ENCODE results near the gene ADRM1.

- TF ChIP-seq POLR2AphosphoS5 (IDR thresholded peaks at IDR 0.05) (no peak), CTCF (IDR thresholded peaks at IDR 0.05) (no peak), POLR2A (IDR thresholded peaks at IDR 0.05) (no peak)
These were observed 54.4 kb downstream of the ADRM1 start for GRCh38 chr20:62357187-62357667.

Measured in transverse colon (tissue), 4 donors.